ENCODE data around the gene PPP1R15B. TPM values are rescaled to one million over a fixed set of nuclear protein-coding genes. Genes with fewer than 3 reads are reported as not detected.
"Not testable (repeated sequence)": the region's sequence is repeated elsewhere in the genome, so short reads cannot be mapped to it uniquely, and the experiment has no call there.

PPP1R15B gene
- total RNA-seq, 2 donors from 2014 or later, result 22.1 to 37.5 TPM

DNA sequence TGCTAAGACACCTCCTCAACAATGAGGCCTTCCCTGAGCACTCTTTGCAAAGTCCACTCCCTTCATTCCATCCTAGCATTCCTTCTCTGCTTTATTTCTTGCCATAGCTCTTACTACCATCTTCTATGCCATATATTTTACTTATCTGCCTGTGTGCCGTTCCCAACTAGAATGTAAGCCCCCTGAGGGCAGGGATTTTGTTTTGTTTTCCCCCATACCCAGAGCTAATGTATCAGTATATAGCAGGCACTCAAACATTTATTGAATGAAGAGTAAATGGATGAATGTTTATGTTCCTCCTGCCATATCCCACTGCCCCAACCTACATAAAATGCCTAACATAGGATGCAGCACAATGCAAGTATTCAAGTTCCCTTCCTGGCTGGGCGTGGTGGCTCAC lies 14.9 kb upstream of the PPP1R15B start:
- intact Hi-C loops (cut with DNase I), result no loop called here
- ATAC-seq (no peak), DNase-seq (no peak)

GRCh38 chr1:204426035-204426436 lies 14.4 kb upstream of the PPP1R15B start:
- no peak for DNase-seq
- intact Hi-C loops (cut with DNase I), result no loop called here
- ATAC-seq, result peak in 1 of 2 donors; percentile 78

DNA sequence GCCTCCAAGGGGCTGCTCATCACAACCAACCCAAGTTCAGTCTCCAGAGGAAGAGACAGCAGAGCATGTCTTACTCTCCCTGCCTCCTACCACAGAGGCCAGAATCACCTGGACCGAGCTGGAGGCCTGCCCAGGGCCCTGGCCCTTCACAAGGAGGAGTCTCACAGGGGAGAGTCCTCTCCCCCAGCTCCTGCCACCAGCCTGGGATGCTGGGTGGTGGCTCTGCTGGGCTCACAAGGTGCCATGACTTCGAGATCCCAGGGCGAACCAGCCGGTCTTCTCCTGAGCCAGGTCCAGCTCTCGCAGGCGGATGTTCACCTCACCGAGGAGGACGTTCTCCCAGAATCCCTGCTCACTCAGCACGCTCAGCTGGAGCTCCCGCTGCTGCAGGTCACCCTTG lies 13.0 kb upstream of the PPP1R15B start:
- DNase-seq (no peak), ATAC-seq (no peak)
- intact Hi-C loops (cut with DNase I), result no loop called here

- ATAC-seq; intact Hi-C loops (cut with DNase I); DNase-seq: not testable (repeated sequence)
These were observed 10.6 kb upstream of the PPP1R15B start for GRCh38 chr1:204422061-204422705.

GRCh38 chr1:204421441-204421840 lies 9.8 kb upstream of the PPP1R15B start:
- intact Hi-C loops (cut with DNase I), result no loop called here

DNA sequence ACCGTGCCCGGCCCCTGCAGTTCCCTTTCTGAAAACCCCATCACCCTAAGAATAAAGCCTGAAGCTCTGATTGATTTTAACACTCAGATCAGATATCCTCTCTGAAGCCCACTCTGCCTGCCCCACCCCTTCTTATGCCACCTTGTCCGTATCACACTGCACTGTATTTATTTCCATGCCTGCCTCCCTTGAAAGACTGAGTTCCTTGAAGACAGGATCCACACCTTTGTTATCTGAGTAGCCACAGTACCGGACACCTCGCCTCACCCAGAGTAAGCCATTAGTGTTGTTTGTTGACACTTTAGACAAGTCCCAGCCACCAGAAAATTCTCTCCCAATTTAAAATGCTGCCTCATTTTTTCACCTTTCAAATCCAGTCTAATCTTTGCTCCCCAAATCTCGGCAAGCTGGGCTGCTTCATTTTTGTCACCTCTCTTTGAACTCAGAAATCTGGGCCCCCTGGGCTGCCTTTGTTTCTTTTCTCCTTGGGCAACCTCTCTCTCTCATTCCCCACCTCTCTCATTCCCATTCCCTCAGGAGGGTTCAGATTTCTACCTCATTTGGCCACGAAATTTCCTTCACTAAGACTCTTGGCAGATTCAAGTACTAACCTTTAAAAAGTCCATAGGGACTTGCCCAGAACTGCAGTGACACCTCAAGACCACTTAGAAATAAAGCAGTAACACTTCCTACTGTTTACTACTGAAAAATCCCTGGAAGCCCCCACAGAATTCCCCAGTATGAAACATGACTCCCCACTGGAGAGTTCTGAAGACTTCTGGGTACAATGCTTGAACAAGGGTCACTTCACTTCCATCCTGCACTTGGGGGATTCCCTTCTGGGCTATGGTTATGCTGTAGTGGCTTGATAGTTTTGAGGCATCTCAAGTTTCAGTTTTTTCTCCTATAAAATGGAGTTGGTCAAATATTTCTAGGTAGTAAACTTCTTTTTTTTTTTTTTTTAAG lies 8.7 kb upstream of the PPP1R15B start:
- no peak for DNase-seq
- intact Hi-C loops (cut with DNase I), result no loop called here
- no peak for ATAC-seq

More at GRCh38 chr1:204421441-204421840, 9.8 kb upstream of the PPP1R15B start:
- ATAC-seq (no peak), DNase-seq (no peak)

- DNase-seq (no peak), ATAC-seq (no peak)
- intact Hi-C loops (cut with DNase I), result no loop called here
These were observed 7.4 kb upstream of the PPP1R15B start for GRCh38 chr1:204419064-204419403.

DNA sequence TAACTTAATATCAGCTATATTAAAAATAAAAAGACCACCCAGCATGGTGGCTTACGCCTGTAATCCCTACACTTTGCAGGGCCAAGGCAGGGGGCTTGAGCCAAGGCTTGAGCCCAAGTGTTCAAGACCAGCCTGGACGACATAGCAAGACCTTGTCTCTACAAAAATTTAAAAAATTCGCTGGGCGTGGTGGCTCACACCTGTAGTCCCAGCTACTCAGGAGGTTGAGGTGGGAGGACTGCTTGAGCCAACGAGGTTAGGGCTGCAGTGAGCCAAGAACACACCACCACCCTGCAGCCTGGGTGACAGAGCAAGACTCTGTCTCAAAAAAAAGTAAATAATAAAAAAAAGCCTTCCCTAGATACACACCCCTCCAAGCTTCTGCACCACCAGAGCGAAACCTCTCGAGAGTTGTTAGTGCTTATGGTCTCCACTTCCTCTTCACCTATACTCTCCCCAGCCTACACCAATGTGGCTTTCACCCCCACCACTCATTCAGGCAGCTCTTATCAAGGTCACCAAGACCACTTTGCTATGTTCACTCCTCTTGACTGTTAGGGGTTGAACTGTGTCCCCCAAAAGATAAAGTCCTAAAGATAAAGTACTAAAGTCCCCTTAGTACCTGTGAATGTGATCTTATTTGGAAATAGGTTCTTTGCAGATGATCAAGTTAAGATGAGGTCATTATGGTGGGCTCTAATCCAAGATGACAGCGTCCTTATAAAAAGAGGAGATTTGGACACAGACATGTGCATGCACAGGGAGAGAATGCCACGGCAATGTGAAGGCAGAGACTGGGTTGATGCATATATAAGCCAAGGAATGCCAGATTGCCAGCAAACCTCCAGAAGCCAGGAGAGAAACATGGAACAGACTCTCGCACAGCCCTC lies 6.8 kb upstream of the PPP1R15B start:
- no peak for DNase-seq
- intact Hi-C loops (cut with DNase I), result no loop called here
- no peak for ATAC-seq

- ATAC-seq, result peak; percentile 78 to 85
- DNase-seq, result peak; percentile 72
- intact Hi-C loops (cut with DNase I), result no loop called here
These were observed 5.7 kb upstream of the PPP1R15B start for GRCh38 chr1:204417074-204417997.

DNA sequence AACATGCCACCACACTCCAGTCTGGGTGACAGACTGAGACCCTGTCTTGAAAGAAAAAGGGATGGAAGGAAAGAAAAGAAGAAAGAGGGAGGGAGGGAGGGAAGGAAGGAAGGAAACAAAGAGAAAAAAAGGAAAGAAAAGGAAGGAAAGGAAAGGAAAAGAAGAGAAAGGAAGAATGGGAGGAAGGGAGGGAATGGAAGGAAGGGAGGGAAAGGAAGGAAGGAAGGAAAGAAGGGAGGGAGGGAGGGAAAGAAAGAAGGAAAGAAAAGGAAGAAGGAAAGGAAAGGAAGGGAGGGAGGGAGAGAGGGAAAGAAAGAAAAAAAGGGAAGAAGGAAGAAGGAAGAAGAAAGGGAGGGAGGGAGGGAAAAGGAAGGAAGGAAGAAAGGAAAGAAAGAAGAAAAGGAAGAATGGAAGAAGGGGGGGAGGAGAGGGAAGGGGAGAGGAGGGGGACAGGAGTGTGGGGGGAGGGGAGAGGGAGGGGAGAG lies 5.0 kb upstream of the PPP1R15B start:
- ATAC-seq (no peak), DNase-seq (no peak)
- intact Hi-C loops (cut with DNase I), result no loop called here

DNA sequence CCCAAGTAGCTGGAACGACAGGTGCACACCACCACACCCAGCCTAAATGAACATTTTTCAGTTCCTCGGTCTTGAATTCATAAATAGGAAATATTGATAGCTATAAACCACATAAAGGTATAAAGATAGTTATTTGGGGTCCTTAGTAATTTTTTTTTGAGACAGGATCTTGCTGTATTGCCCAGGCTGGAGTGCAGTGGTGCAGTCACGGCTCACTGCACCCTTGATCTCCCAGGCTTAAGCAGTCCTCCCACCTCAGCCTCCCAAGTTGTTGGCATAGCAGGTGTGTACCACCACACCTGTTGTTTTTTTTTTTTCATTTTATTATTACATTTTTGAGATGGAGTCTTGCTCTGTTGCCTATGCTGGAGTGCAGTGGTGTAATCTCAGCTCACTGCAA lies 3.7 kb upstream of the PPP1R15B start:
- no peak for ATAC-seq
- DNase-seq, result no peak
- intact Hi-C loops (cut with DNase I), result no loop called here

GRCh38 chr1:204414016-204414415 lies 2.4 kb upstream of the PPP1R15B start:
- ATAC-seq (no peak), DNase-seq (no peak)
- intact Hi-C loops (cut with DNase I), result no loop called here

- no peak for ATAC-seq
- intact Hi-C loops (cut with DNase I), result no loop called here
- DNase-seq, result no peak
These were observed 1.5 kb upstream of the PPP1R15B start for GRCh38 chr1:204413170-204413535.

DNA sequence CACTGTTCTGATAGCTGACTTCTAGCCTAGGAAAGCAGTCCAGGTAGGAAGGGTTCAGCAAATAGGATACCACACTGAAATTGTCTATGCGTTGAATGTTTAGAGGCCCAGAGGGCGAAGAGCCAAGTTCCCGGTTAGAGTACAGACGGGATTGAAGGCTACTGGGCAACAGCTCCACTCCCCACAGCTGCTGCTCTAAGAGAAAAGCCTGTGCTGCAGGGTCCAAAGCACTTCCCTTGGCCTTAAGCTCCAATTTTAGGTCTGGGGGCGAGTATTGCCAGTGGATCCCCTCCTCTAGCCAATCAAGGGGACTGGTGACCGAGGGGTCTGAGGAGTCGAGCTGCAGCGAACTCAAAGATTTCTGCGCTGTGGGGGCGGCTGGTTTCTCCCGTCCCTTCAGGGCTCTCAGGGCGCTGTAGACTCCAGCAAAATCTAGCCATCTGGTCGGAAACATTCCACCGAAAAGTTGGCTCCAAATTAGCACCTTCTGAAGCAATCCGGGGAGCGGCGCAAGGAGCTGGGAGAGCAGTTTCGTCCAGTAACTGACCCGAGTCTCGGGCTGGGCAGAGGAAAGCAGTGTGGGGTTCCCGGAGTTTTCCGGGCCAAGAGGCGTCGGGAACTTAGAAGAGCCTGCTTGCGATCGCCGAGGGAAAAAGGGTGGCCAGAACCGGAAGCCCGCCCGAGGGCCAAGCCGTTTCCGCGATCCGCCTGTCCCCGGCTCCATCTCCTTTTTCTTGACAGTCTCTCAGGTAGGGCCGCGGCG lies 748 bp downstream of the PPP1R15B start:
- intact Hi-C loops (cut with DNase I), result no loop called here
- DNase-seq (peak; percentile 64), ATAC-seq (peak; percentile 39 to 52)

DNA sequence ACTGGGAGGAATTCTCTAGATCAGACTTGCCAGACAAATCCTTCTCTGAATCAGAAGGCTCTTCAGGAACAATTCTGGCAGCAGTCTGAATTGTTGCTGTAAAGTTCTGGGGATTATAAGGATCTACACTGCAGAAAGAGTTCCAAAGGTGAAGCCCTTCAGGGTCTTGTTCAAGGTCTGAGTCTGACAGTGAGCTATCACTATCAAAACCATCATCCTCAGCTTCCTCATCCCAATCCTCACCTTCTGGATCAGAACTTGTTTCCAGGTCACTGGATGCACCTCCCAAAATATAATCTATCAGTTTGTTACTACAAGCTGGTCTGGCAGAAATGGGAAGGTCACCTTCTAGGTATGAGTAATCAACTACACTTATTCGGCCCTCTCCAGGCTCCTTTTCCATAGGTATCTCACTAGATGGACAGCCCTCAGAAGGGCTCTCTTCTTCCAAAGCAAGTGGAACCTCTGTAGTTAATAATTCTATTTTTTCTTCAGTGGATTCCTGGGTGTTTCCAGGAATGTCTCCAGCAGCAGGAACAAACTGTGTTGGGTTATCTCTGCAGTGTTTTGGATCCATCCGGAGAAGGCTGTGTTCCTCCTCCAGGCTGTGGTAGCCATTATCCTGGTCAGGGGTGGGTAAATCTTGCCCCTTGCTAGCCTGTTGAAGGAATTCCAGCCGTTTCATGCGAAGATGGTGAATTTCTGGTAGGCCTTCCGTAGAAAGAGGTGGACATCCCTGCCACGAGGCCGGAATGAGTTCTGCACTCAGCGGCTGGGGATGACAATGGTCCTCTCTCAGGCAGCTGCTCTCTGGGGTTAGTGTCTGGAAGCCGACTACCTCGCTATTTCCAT lies 1.6 kb downstream of the PPP1R15B start:
- DNase-seq, result no peak
- intact Hi-C loops (cut with DNase I), result no loop called here
- ATAC-seq, result peak in 1 of 2 donors; percentile 0

DNA sequence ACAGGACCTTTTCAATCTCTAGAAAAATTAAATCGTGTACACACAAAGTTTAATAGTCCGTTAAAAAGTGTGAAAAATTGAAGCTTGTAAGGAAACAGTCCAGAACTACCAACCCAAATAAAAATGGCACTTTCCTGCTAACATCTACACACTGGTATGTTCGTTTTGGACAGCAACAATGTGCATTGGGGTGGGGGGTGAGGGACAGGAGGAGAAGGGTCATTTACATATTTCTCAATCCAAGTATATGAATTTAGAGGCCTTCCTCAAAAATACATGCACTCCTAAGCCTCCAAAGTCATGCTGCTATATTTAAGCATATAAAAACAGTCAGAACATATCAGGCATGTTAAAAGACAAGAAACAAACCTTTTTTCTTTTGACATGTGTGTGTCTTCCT lies 2.5 kb downstream of the PPP1R15B start:
- intact Hi-C loops (cut with DNase I), result no loop called here

GRCh38 chr1:204408602-204409001 lies 3.0 kb downstream of the PPP1R15B start:
- intact Hi-C loops (cut with DNase I), result no loop called here
- DNase-seq, result no peak
- ATAC-seq, result no peak

More for the DNA sequence above, 2.5 kb downstream of the PPP1R15B start:
- DNase-seq (no peak), ATAC-seq (no peak)

Measured in left cardiac atrium (tissue), 4 donors.